Measurements from ENCODE around the gene CREM. TPM values are rescaled to one million over a fixed set of nuclear protein-coding genes. Genes with fewer than 3 reads are reported as not detected.

CREM gene
- total RNA-seq, 6 donors from 2014 or later = 5.4 to 35.7 (median 23.1) TPM

GRCh38 chr10:35262436-35262835 is 135.8 kb downstream of the CREM start:
- H3K27me3 ChIP-seq = no peaks in the 10 kb centered on the region
- H3K4me1 ChIP-seq = peaks cover 0 to 2% (median 0%) of the 10 kb centered on the region in 4 donors
- WGBS, 2 donors = 86 to 97% methylated on average over 5 of the region's 5 CpGs
- H3K4me3 ChIP-seq = no peak overlapping the region
- no peaks in the 10 kb centered on the region for H3K36me3 ChIP-seq
- ATAC-seq (ENCODE audit: low FRiP score in 2 of 2) = no peak
- TF ChIP-seq CTCF (IDR thresholded peaks at IDR 0.05) (no peak), POLR2AphosphoS5 (IDR thresholded peaks at IDR 0.05) (no peak), POLR2A (IDR thresholded peaks at IDR 0.05) (no peak), EP300 (IDR thresholded peaks at IDR 0.05) (no peak)
- DNase-seq = no peak
- H3K9me3 ChIP-seq = peaks cover 0 to 3% (median 0%) of the 10 kb centered on the region in 4 donors
- no peak overlapping the region for H3K27ac ChIP-seq

Small RNA genes within 50 kb of the gene (small RNA-seq; reads per million reads assigned to genes)
- gene MIR3611 (0 to 0.06 (median 0) reads per million in 4 donors), gene RNU6-1167P (0 reads per million in 4 donors), gene RNU6-794P (0 reads per million in 4 donors), gene RNU7-77P (0 reads per million in 4 donors)

Other genes with a start within 250 kb of the CREM start
- gene CUL2, start 36.5 kb upstream of the CREM start, total RNA-seq = 10 to 100 TPM; 11.8 to 30.7 (median 19.7) TPM
- gene CCNY, start 209.7 kb downstream of the CREM start, total RNA-seq = 10 to 100 TPM; 22.0 to 80.8 (median 52.5) TPM